Hepatocyte (in vitro differentiated cells): Measurements from ENCODE around the gene PHF14.

Experiments used
- CTCF ChIP-seq: fragments of 200-600 bp; sonication (generic); IDR thresholded peaks from 2 replicates; pipeline ENCODE4 v1.5.1; 2016; ENCODE audit warnings: antibody characterized with exemption, mild to moderate bottlenecking; ENCODE audit not compliant: poor library complexity
- EZH2phosphoT487 ChIP-seq: fragments of 200-600 bp; sonication (generic); IDR thresholded peaks from one replicate; pipeline ENCODE4 v1.6.1; 2018; ENCODE audit warnings: antibody characterized with exemption, mild to moderate bottlenecking, low read depth, moderate library complexity; ENCODE audit not compliant: unreplicated experiment, severe bottlenecking

- TF ChIP-seq CTCF (no peak), EZH2phosphoT487 (no peak)
These were observed 187.8 kb downstream of the PHF14 start for GRCh38 chr7:11161499-11161898.
